Measurements from ENCODE around the gene ZWILCH. TPM values are rescaled to one million over a fixed set of nuclear protein-coding genes. Genes with fewer than 3 reads are reported as not detected.
"Not testable (repeated sequence)": the region's sequence is repeated elsewhere in the genome, so short reads cannot be mapped to it uniquely, and the experiment has no call there.

Gene ZWILCH
- total RNA-seq (1 to 10 TPM; 2.2 to 4.2 (median 2.6) TPM), polyA plus RNA-seq (1 to 10 TPM; 1.5 to 4.5 (median 2.9) TPM)
- long read RNA-seq, donor 1, partial matches to known transcripts = 0 of 1 reads
- long read RNA-seq, donor 1, other reads (novel, unspliced or antisense) = 1 of 1 reads
- long read RNA-seq, donor 2, partial matches to known transcripts = 0 of 6 reads
- long read RNA-seq, donor 2, other reads (novel, unspliced or antisense) = 0 of 6 reads

GRCh38 chr15:66504563-66505429 lies at the start of gene ZWILCH, which contains the start of gene RPL4:
TSS of gene ZWILCH (plus strand) at chr15:66505326. CDS start at chr15:66505339, 13 bp downstream.
TSS of gene RPL4 (minus strand) at chr15:66504855. CDS start at chr15:66504790, 65 bp downstream.
- whole genome bisulfite sequencing, 3 donors = 0 to 1% (median 0%) methylated on average over 46 of the region's 46 CpGs
- Histone ChIP-seq H3K36me3 (ENCODE audit: insufficient read depth in 1 of 2, low read depth in 1 of 2) (peaks cover 8 to 37% of the 10 kb centered on the region in 2 donors), H3K9me3 (no peaks in the 10 kb centered on the region), H3K4me3 (peak within 1 kb of the TSS; percentile 85), H3K27me3 (ENCODE audit: insufficient read depth in 3 of 3, low read length in 2 of 3) (no peaks in the 10 kb centered on the region), H3K27ac (peak within 1 kb of the TSS; percentile 96), H3K4me1 (peaks cover 22% of the 10 kb centered on the region)
- peak; percentile 84 to 89 for DNase-seq
- TF ChIP-seq CTCF (IDR thresholded peaks at IDR 0.05) = peak; percentile 20
- peak; percentile 90 to 96 (median 92) for ATAC-seq
- intact Hi-C loops (cut with DNase I) = loop anchor here in 1 of 2 donors (2.0 kb wide), 1 partner anchor 120 kb away; no protein-coding TSS in a partner anchor

GRCh38 chr15:66456211-66456610 lies 48.9 kb upstream of the ZWILCH start:
- no peaks in the 10 kb centered on the region for H3K4me1 ChIP-seq
- WGBS, 3 donors = 72 to 90% (median 84%) methylated on average over 3 of the region's 3 CpGs
- intact Hi-C loops (cut with DNase I) = no loop called here
- DNase-seq (no peak), ATAC-seq (no peak)
- no peaks in the 10 kb centered on the region for H3K27me3 ChIP-seq (ENCODE audit: insufficient read depth in 3 of 3, low read length in 2 of 3)
- peaks cover 0 to 8% of the 10 kb centered on the region in 2 donors for H3K36me3 ChIP-seq (ENCODE audit: insufficient read depth in 1 of 2, low read depth in 1 of 2)
- H3K27ac ChIP-seq = no peak overlapping the region
- H3K4me3 ChIP-seq = no peak overlapping the region
- no peak for TF ChIP-seq CTCF (IDR thresholded peaks at IDR 0.05)
- no peaks in the 10 kb centered on the region for H3K9me3 ChIP-seq

GRCh38 chr15:66459818-66460615 lies 45.1 kb upstream of the ZWILCH start:
- H3K4me3 ChIP-seq = no peak overlapping the region
- no peak overlapping the region for H3K27ac ChIP-seq
- DNase-seq (no peak), ATAC-seq (no peak)
- intact Hi-C loops (cut with DNase I) = no loop called here
- no peak for TF ChIP-seq CTCF (IDR thresholded peaks at IDR 0.05)
- 93 to 96% (median 94%) methylated on average over 3 of the region's 3 CpGs for WGBS, 3 donors
- no peaks in the 10 kb centered on the region for H3K27me3 ChIP-seq (ENCODE audit: insufficient read depth in 3 of 3, low read length in 2 of 3)
- no peaks in the 10 kb centered on the region for H3K4me1 ChIP-seq
- H3K9me3 ChIP-seq = no peaks in the 10 kb centered on the region
- H3K36me3 ChIP-seq (ENCODE audit: insufficient read depth in 1 of 2, low read depth in 1 of 2) = peaks cover 0 to 3% of the 10 kb centered on the region in 2 donors

GRCh38 chr15:66461294-66461693 lies 43.8 kb upstream of the ZWILCH start:
- H3K9me3 ChIP-seq; H3K36me3 ChIP-seq (ENCODE audit: insufficient read depth in 1 of 2, low read depth in 1 of 2); H3K27ac ChIP-seq; H3K4me1 ChIP-seq; intact Hi-C loops (cut with DNase I); H3K27me3 ChIP-seq (ENCODE audit: insufficient read depth in 3 of 3, low read length in 2 of 3); ATAC-seq; H3K4me3 ChIP-seq; DNase-seq: not testable (repeated sequence)
- WGBS, 3 donors = 97 to 98% (median 98%) methylated on average over 6 of the region's 6 CpGs

Measured in psoas muscle (tissue), 8 donors.